ENCODE results near the gene FCRLB.
"Not testable (repeated sequence)": the region's sequence is repeated elsewhere in the genome, so short reads cannot be mapped to it uniquely, and the experiment has no call there.

FCRLB gene

DNA sequence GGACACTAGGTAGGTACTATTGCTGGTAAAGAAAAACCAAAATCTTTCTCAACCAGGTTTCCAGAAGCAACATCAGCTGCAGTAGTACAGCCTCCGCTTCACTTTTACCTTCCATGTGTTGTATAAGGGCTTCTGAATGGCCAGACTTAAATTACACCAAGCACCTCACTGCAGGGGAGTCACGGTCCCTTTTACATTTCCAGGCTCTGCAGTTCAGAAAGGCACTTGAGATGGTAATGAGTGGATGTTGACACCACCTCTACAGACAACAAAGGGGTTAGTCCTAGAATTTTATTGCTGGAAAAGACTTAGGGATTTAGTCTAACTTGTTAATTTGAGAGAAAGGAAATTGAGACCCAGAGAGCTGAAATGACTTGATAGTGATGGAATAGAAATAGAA is 16.3 kb downstream of the FCRLB start:
- Histone ChIP-seq H3K4me1 (ENCODE audit: insufficient read depth, low read length) (no peaks in the 10 kb centered on the region), H3K9me3 (ENCODE audit: low read length) (no peaks in the 10 kb centered on the region), H2AFZ (ENCODE audit: low read depth, low read length) (no peak overlapping the region)

DNA sequence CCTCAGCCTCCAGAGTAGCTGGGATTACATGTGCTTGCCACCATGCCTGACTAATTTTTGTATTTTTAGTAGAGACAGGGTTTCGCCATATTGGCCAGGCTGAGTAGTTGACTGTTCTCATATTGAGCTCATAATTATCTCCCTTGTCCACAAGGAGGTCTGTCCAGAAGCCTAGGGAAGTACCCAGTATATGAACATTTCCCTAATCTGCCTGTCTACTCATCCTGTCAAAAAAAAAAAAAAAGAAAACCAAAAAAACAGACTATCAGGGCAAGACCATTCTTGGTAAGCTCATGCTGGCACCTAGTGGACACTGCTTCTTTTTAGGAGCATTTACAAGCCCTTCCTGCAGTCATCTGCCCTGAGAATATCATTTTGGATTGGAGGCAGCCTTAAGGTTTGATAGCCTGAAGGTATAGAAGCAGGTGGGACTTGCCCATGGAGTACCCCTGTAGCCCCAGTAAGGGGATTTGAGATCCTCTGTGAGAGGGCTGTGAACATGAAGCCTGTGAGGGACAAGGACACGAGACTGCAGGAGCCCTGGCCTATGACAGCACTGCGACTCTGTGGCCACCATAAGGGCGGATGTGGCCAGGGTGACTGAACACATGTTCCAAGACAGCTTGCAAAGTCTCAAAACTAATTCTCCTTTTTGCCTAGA is 17.4 kb downstream of the FCRLB start:
- no peak overlapping the region for H2AFZ ChIP-seq (ENCODE audit: low read depth, low read length)
- no peak overlapping the region for H3K4me3 ChIP-seq (ENCODE audit: low read length)
- H3K36me3 ChIP-seq (ENCODE audit: insufficient read depth, low read length) = no peaks in the 10 kb centered on the region
- peaks cover 5% of the 10 kb centered on the region for H3K4me1 ChIP-seq (ENCODE audit: insufficient read depth, low read length)
- H3K9me3 ChIP-seq (ENCODE audit: low read length) = no peaks in the 10 kb centered on the region
- peaks cover 42% of the 10 kb centered on the region for H3K27me3 ChIP-seq (ENCODE audit: insufficient read depth, low read length)

More for the DNA sequence above, 16.3 kb downstream of the FCRLB start:
- no peak overlapping the region for H3K4me3 ChIP-seq (ENCODE audit: low read length)
- H3K36me3 ChIP-seq (ENCODE audit: insufficient read depth, low read length) = no peaks in the 10 kb centered on the region
- peaks cover 47% of the 10 kb centered on the region for H3K27me3 ChIP-seq (ENCODE audit: insufficient read depth, low read length)

DNA sequence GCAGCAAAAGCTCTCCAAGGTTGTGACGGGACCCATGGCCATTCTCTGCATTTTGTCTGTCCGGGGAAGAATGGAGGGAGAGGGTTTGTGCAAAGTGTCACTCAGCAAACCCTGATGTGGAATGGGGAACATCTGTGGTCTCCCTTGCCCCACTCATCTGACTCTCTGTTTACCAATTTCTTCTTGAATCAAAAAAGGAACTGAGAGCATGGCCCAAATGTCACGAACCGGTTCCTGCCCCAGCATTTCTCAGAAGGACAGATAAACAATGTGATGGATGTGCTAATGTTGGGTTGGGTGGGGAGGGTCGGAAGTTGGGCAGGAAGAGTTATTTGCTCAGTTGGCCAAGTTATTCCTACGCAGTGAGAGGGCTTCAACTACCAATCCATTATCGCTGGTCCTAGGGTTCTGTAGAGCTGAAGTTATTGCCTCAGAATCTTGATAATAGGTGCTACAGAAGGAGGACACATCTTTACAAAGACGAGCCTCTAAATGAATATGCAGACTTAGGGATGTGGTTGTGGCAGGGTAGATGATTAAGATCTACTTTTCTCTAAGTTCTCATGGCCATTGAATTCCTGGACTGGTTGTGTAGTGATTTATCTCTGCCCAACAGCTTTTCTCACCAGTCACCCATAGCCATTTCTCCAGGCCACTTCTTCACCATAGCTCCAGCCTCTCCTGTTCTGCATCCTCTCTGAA is 18.7 kb downstream of the FCRLB start:
- Histone ChIP-seq H3K9me3 (ENCODE audit: low read length) (no peaks in the 10 kb centered on the region), H3K4me3 (ENCODE audit: low read length) (no peak overlapping the region), H2AFZ (ENCODE audit: low read depth, low read length) (no peak overlapping the region), H3K4me1 (ENCODE audit: insufficient read depth, low read length) (peaks cover 8% of the 10 kb centered on the region), H3K36me3 (ENCODE audit: insufficient read depth, low read length) (no peaks in the 10 kb centered on the region), H3K27me3 (ENCODE audit: insufficient read depth, low read length) (peaks cover 42% of the 10 kb centered on the region)

DNA sequence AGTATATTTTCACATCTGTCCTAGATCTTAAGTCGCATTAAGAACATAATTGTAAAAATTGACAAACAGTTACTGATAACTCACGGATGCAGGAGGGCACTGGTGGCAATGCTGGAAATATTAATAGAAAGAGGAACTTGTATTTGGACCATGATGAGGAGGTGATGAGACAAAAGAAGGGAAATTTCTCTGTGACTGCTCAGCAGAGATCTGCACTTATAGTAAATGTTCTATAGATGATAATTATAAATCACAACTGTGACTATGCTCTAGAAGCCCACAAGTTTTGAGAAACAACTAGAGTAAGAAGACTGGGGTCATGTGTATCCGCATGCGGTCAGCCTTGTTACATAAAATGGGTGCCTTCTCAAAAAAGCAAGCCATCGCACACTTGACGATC is 19.6 kb downstream of the FCRLB start:
- Histone ChIP-seq H3K36me3 (ENCODE audit: insufficient read depth, low read length) (no peaks in the 10 kb centered on the region), H2AFZ (ENCODE audit: low read depth, low read length) (no peak overlapping the region), H3K9me3 (ENCODE audit: low read length) (no peaks in the 10 kb centered on the region), H3K4me3 (ENCODE audit: low read length) (no peak overlapping the region), H3K4me1 (ENCODE audit: insufficient read depth, low read length) (peaks cover 8% of the 10 kb centered on the region), H3K27me3 (ENCODE audit: insufficient read depth, low read length) (peaks cover 34% of the 10 kb centered on the region)

DNA sequence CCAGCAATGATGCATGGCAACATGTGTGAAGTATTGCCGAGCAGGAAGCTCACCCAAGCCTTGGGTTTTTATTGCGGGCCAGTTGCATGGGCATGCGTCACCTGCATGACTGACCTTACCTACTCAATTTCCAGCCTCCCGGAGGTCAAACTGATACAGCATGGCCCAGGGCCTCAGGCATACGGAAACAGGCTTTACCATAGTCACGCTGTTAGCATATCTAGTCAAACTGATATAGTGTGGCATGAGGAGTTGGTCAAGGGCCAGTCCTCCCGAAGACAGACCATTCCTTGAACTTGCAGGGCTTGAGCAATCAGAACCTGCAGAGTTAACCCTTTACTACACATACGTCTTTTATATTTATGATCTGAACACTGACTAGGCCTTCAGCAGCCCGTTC is 21.9 kb downstream of the FCRLB start:
- H3K4me3 ChIP-seq (ENCODE audit: low read length) = no peak overlapping the region
- peaks cover 19% of the 10 kb centered on the region for H3K27me3 ChIP-seq (ENCODE audit: insufficient read depth, low read length)
- peaks cover 8% of the 10 kb centered on the region for H3K4me1 ChIP-seq (ENCODE audit: insufficient read depth, low read length)
- H3K9me3 ChIP-seq (ENCODE audit: low read length) = no peaks in the 10 kb centered on the region
- no peaks in the 10 kb centered on the region for H3K36me3 ChIP-seq (ENCODE audit: insufficient read depth, low read length)
- H2AFZ ChIP-seq (ENCODE audit: low read depth, low read length) = no peak overlapping the region

DNA sequence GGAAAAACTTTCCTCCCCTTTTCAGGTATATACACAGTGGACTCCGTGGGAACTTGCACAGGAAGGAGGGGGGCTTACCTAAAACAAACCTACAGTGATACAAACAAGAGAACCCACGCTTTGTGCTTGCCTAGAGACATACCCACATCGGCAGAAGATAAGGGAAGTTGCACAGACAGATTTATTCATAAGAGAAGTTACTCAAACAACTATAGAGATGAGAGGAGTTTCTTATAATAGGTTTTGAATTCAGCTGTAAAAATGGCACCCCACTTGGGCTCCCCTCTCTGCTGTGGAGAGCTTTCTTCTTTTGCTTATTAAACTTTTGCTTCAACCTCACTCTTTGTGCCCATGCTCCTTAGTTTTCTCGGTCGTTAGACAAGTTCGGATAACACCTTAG is 26.5 kb downstream of the FCRLB start:
- H3K4me3 ChIP-seq (ENCODE audit: low read length) = no peak overlapping the region

DNA sequence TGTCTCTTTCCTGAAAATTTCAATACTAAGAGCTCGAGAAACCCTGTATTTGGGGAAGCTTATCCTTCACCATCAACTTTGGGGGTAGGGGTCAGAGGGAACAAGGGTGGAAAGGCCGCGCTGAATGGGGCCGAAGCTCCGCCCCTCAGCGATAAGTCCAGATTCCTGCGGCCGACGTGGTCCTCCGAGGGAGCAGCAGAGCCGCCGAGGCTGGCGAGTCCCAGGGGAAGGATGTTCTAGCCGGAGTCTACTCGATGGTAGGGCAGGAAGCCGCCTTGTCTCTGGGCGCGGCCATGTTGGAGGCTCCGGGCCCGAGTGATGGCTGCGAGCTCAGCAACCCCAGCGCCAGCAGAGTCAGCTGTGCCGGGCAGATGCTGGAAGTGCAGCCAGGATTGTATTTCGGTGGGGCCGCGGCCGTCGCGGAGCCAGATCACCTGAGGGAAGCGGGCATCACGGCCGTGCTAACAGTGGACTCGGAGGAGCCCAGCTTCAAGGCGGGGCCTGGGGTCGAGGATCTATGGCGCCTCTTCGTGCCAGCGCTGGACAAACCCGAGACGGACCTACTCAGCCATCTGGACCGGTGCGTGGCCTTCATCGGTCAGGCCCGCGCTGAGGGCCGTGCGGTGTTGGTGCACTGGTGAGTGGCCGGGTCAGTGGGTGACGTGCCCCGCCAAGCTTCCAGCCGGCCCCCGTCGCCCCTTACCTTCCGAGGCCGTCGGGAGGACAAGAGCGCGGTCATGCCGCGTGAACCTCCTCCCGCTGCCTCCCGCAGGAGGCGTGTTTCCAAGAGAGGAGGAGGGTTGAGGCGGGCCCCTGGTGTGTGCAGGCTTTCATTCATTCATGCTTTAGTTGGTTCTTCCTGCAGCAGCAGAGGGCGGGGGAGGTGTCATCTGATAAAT is 28.4 kb downstream of the FCRLB start, which contains the start of gene DUSP12:
TSS of gene DUSP12 (plus strand) at position 278 of the 899 bp plus-strand sequence. CDS start at position 294, 16 bp downstream.
- no peaks in the 10 kb centered on the region for H3K27me3 ChIP-seq (ENCODE audit: insufficient read depth, low read length)
- peak within 1 kb of the TSS; percentile 92 for H3K4me3 ChIP-seq (ENCODE audit: low read length)
- H3K9me3 ChIP-seq (ENCODE audit: low read length) = peaks cover 3% of the 10 kb centered on the region
- peak within 1 kb of the TSS; percentile 83 for H2AFZ ChIP-seq (ENCODE audit: low read depth, low read length)
- peaks cover 34% of the 10 kb centered on the region for H3K36me3 ChIP-seq (ENCODE audit: insufficient read depth, low read length)
- peaks cover 9% of the 10 kb centered on the region for H3K4me1 ChIP-seq (ENCODE audit: insufficient read depth, low read length)

More for the DNA sequence above, 26.5 kb downstream of the FCRLB start:
- H3K4me1 ChIP-seq (ENCODE audit: insufficient read depth, low read length) = peaks cover 17% of the 10 kb centered on the region
- H3K36me3 ChIP-seq (ENCODE audit: insufficient read depth, low read length) = peaks cover 15% of the 10 kb centered on the region
- H2AFZ ChIP-seq (ENCODE audit: low read depth, low read length) = no peak overlapping the region
- no peaks in the 10 kb centered on the region for H3K27me3 ChIP-seq (ENCODE audit: insufficient read depth, low read length)
- H3K9me3 ChIP-seq (ENCODE audit: low read length) = no peaks in the 10 kb centered on the region

DNA sequence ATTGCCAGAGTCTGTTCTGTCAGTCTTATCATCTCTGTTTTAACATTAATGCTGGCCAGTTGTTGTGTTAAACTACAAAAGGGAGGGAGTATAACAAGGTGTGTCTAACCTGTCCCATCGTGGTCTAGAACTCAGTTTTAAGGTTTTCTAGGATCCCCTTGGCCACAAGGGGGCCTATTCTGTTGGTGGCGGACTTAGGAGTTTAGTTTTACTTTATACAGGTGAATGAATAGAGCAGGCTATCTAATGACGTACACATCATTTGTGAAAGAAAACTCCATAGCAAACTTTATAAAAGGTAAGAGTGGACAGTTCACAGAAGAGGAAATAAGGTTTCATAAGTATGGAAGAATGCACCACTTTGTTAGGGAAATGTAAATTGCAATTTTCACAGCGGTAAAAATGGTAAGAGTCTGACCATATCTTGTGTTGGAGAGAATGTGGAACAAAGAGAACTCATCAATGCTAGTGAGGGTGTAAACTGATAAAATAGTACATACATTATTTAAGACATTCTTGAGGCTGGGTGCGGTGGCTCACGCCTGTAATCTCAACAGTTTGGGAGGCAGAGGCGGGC is 42.3 kb downstream of the FCRLB start:
- no peak overlapping the region for H2AFZ ChIP-seq (ENCODE audit: low read depth, low read length)
- peaks cover 5% of the 10 kb centered on the region for H3K36me3 ChIP-seq (ENCODE audit: insufficient read depth, low read length)
- H3K9me3 ChIP-seq (ENCODE audit: low read length) = no peaks in the 10 kb centered on the region
- no peaks in the 10 kb centered on the region for H3K4me1 ChIP-seq (ENCODE audit: insufficient read depth, low read length)
- H3K4me3 ChIP-seq (ENCODE audit: low read length) = no peak overlapping the region
- H3K27me3 ChIP-seq (ENCODE audit: insufficient read depth, low read length) = no peaks in the 10 kb centered on the region

DNA sequence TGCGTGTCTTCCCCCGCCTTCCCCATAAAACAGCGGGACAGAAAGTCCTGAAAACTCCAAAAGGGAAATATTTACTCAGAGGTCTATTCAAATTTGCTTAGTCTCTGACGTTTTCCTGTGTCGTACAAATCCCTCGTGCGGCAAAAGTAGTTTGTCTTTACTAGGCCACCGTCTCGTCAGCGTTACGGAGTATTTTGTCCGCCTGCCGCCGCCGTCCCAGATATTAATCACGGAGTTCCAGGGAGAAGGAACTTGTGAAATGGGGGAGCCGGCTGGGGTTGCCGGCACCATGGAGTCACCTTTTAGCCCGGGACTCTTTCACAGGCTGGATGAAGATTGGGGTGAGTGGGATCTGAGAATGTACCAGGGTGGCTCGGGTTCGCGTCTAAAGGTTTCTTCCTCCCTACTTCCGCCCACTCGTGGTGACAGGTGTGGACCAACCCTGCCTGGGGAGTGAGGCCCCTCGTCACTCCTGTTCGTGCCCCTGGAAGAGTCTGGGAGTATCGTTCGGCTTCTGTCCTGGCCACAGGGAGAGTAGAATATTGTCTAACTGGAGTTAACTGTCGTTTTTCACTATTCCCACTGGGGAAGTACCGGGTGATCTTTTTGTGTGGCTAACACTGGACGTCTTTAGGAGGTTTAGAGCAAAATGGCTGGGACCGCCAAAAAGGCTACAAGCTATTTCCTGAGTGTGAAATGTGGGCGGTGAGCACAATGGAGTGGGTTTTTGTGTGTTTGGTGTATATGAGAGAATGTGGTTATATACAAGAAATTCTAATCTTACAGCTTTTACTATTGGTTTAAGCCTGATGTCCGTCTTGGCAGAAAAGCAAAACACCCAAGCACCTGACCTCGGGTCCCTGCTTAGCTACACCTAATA is 45.0 kb downstream of the FCRLB start, which contains the start of gene ATF6:
TSS of gene ATF6 (plus strand) at position 219 of the 880 bp plus-strand sequence. CDS start at position 260, 41 bp downstream.
- Histone ChIP-seq H2AFZ (ENCODE audit: low read depth, low read length) (peak within 1 kb of the TSS; percentile 60), H3K27me3 (ENCODE audit: insufficient read depth, low read length) (no peaks in the 10 kb centered on the region), H3K36me3 (ENCODE audit: insufficient read depth, low read length) (no peaks in the 10 kb centered on the region), H3K4me3 (ENCODE audit: low read length) (peak within 1 kb of the TSS; percentile 84), H3K9me3 (ENCODE audit: low read length) (no peaks in the 10 kb centered on the region), H3K4me1 (ENCODE audit: insufficient read depth, low read length) (no peaks in the 10 kb centered on the region)

DNA sequence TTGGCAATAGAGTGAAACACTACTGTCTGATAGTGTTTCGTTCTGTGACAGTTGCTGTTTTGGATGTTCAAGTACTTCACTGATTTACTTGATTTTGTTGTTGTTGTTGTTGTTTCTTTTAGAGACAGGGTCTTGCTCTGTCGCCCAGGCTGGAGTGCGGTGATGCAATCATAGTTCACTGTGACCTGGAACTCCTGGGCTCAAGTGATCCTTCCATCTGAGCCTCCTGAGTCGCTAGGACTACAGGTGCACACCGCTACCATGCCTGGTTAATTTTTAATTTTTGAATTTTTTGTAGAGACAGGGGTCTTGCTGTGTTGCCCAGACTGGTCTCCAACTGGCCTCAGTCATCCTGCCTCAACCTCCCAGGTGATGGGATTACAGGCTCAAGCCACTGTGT is 47.1 kb downstream of the FCRLB start:
- no peaks in the 10 kb centered on the region for H3K27me3 ChIP-seq (ENCODE audit: insufficient read depth, low read length)
- no peaks in the 10 kb centered on the region for H3K4me1 ChIP-seq (ENCODE audit: insufficient read depth, low read length)
- H3K9me3 ChIP-seq (ENCODE audit: low read length) = no peaks in the 10 kb centered on the region
- no peak overlapping the region for H3K4me3 ChIP-seq (ENCODE audit: low read length)
- H2AFZ ChIP-seq (ENCODE audit: low read depth, low read length) = no peak overlapping the region
- no peaks in the 10 kb centered on the region for H3K36me3 ChIP-seq (ENCODE audit: insufficient read depth, low read length)

DNA sequence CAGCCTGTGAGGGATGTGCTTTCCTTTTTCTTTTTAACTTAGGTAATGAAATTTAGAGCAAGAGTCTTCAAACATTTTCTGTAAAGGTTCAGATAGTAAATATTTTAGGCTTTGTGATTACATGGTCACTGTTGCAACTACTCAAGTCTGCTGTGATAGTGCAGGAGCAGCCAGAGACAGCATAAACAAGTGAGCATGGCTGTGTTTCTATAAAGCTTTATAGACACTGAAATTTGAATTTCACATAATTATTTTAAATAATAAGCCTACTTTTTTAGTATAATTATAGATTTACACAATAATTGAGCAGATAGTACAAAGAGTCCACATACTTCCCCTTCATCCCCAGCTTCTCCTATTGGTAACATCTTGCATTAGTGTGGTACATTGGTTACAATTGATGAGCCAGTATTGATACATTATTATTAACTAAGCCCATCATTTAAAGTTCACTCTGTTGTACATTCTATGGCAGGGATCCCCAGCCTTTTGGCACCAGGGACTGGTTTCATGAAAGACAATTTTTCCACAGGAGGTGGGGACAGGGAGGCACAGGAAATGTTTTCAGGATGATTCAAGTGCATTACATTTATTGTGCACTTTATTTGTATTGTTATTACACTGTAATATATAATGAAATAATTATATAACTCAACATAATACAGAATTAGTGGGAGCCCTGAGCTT is 47.8 kb downstream of the FCRLB start:
- Histone ChIP-seq H3K4me3 (ENCODE audit: low read length) (no peak overlapping the region), H3K4me1 (ENCODE audit: insufficient read depth, low read length) (no peaks in the 10 kb centered on the region), H3K36me3 (ENCODE audit: insufficient read depth, low read length) (no peaks in the 10 kb centered on the region), H2AFZ (ENCODE audit: low read depth, low read length) (no peak overlapping the region), H3K9me3 (ENCODE audit: low read length) (no peaks in the 10 kb centered on the region), H3K27me3 (ENCODE audit: insufficient read depth, low read length) (no peaks in the 10 kb centered on the region)

DNA sequence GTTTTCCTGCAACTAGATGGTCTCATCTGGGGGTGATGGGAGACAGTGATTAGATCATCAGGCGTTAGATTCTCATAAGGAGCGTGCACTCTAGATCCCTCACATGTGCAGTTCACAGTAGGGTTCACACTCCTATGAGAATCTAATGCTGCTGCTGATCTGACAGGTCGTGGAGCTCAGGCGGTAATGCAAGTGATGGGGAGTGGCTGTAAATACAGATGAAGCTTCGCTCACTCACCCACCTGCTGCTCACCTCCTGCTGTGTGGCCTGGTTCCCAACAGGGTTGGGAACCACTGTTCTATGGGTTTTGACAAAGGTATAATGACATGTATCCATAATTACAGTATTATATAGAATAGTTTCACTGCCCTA is 48.3 kb downstream of the FCRLB start:
- H3K9me3 ChIP-seq (ENCODE audit: low read length); H2AFZ ChIP-seq (ENCODE audit: low read depth, low read length); H3K4me3 ChIP-seq (ENCODE audit: low read length); H3K4me1 ChIP-seq (ENCODE audit: insufficient read depth, low read length); H3K36me3 ChIP-seq (ENCODE audit: insufficient read depth, low read length); H3K27me3 ChIP-seq (ENCODE audit: insufficient read depth, low read length): not testable (repeated sequence)

Measured in neuron (in vitro differentiated cells).